ENCODE measurements around the gene INPP5A.

DNA sequence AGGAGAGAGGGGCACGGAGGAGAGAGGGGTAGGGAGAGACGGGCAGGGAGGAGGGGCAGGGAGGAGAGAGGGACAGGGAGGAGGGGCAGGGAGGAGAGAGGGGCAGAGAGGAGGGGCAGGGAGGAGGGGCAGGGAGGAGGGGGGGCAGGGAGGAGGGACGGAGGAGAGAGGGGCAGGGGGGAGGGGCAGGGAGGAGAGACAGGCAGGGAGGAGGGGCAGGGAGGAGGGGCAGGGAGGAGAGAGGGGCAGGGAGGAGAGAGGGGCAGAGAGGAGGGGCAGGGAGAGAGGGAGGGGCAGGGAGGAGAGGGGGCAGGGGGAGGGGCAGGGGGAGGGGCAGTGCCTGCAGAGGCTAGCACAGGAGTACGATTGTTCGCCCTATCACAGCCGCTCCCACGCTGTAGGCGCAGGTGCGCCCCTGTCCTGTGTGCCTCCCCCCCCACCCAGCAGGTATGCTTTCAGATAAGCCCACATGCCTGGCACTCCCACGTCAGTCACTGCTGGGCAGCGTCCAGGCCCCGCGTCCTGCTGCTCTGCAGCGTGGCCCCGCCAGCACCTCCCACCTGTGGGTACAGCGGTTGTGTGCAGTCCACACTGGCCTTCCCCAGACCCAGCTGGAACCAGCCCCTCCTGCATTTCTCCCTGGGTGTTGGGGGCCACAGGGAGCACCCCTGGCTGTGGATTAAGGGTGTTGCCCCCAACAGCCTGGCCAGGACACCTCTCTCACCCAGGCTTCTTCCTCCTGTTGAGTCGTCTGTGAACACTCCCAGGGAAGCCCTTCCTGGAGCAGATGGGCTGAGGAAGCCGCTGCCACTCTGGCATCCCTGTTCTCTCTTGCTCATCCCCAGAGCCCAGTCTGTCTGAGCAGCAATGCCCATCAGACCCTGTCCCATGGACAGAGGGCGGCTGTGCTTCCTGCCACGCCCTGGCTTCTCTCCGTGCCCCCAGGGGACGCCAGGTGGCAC, 237.6 kb downstream of the INPP5A start:
- TF ChIP-seq, protein P1, sequence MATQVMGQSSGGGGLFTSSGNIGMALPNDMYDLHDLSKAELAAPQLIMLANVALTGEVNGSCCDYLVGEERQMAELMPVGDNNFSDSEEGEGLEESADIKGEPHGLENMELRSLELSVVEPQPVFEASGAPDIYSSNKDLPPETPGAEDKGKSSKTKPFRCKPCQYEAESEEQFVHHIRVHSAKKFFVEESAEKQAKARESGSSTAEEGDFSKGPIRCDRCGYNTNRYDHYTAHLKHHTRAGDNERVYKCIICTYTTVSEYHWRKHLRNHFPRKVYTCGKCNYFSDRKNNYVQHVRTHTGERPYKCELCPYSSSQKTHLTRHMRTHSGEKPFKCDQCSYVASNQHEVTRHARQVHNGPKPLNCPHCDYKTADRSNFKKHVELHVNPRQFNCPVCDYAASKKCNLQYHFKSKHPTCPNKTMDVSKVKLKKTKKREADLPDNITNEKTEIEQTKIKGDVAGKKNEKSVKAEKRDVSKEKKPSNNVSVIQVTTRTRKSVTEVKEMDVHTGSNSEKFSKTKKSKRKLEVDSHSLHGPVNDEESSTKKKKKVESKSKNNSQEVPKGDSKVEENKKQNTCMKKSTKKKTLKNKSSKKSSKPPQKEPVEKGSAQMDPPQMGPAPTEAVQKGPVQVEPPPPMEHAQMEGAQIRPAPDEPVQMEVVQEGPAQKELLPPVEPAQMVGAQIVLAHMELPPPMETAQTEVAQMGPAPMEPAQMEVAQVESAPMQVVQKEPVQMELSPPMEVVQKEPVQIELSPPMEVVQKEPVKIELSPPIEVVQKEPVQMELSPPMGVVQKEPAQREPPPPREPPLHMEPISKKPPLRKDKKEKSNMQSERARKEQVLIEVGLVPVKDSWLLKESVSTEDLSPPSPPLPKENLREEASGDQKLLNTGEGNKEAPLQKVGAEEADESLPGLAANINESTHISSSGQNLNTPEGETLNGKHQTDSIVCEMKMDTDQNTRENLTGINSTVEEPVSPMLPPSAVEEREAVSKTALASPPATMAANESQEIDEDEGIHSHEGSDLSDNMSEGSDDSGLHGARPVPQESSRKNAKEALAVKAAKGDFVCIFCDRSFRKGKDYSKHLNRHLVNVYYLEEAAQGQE (IDR thresholded peaks at IDR 0.05; ENCODE audit: borderline replicate concordance in 1 of 2, low read depth in 1 of 2, low read length in 2 of 2), result no peak
- TF ChIP-seq ZFP37 (CRISPR knock-in tag; IDR thresholded peaks at IDR 0.05; ENCODE audit: borderline replicate concordance), result no peak
- no peak for TF ChIP-seq LCORL (IDR thresholded peaks at IDR 0.05)
- TF ChIP-seq LCORL (CRISPR knock-in tag; IDR thresholded peaks at IDR 0.05), result no peak
- no peak for TF ChIP-seq FOXM1 (CRISPR knock-in tag; IDR thresholded peaks at IDR 0.05)
- TF ChIP-seq CREB1 (IDR thresholded peaks at IDR 0.05), result no peak
- TF ChIP-seq CREB1 (CRISPR knock-in tag; IDR thresholded peaks at IDR 0.05), result no peak

Measured in HepG2 (cell line).